ENCODE data around the gene FRK. TPM values are rescaled to one million over a fixed set of nuclear protein-coding genes. Genes with fewer than 3 reads are reported as not detected.

FRK gene
- polyA plus RNA-seq, 3 donors: not detected

DNA sequence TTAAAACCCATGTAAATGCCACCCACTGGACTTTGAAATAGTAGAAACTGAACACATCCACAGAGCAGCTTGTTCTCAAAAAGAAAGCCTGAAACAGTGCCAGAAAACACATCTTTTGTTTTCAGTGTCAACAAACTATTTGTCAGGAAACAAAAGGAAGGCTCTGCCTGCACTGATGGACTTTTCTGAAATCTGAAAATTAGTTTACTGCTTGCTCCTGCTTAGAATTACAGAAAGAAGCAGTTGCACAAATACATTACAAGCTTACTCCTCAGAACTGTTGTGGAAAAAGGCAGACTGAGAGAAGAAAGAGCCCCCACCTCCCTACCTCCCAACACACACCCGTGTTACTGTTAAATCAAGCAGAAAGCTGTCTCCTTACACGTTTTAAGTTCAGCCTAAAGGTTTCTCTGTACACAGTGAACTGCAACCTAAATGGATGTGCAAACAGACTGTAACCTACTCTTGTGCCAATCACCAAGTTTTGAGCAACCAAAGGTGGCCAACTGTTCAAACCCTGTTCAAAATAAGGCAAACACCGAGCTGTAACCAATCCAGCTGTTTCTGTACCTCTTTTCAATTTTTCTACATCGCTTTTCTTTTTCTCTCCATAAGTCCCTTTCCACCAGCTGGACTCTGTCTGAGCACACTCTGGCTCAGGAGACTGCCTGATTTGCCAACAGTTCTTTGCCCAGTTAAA is 43.7 kb downstream of the FRK start:
- DNase-seq: no peak
- H4K20me1 ChIP-seq (ENCODE audit: insufficient read depth, low read length): no peaks in the 10 kb centered on the region
- Mint-ChIP-seq H3K9me3 (peaks cover 0 to 2% (median 0%) of the 10 kb centered on the region in 7 donors), H3K4me1 (no peaks in the 10 kb centered on the region), H3K36me3 (no peaks in the 10 kb centered on the region), H3K27me3 (ENCODE audit: low read depth in 3 of 3) (peaks cover 1 to 6% (median 4%) of the 10 kb centered on the region in 3 donors), H3K27ac (no peak overlapping the region), H3K4me3 (no peak overlapping the region)
- H3K9me3 ChIP-seq (replicated peaks in 1 of 2; ENCODE audit: control insufficient read depth in 1 of 2, insufficient read depth in 1 of 2, low read length in 2 of 2): no peaks in the 10 kb centered on the region
- WGBS (ENCODE audit: insufficient coverage): 91% methylated on average over 3 of the region's 4 CpGs
- no peaks in the 10 kb centered on the region for H3K36me3 ChIP-seq (replicated peaks in 1 of 2; ENCODE audit: control insufficient read depth in 1 of 2, insufficient read depth in 2 of 2, low read length in 2 of 2)
- H2AFZ ChIP-seq (ENCODE audit: insufficient read depth, low read depth, low read length, poor library complexity, severe bottlenecking): no peak overlapping the region
- H3K4me3 ChIP-seq (replicated peaks in 1 of 3; ENCODE audit: low read depth in 2 of 3, low read length in 3 of 3): no peak overlapping the region
- no peak overlapping the region for H3K9ac ChIP-seq (ENCODE audit: insufficient read depth, low read length, poor library complexity, severe bottlenecking)
- no peaks in the 10 kb centered on the region for H3K27me3 ChIP-seq (ENCODE audit: control insufficient read depth in 2 of 2, insufficient read depth in 2 of 2, low read length in 2 of 2)
- no peaks in the 10 kb centered on the region for H3K4me1 ChIP-seq (ENCODE audit: control insufficient read depth in 1 of 2, insufficient read depth in 2 of 2, low read length in 2 of 2)
- intact Hi-C loops (cut with micrococcal nuclease): no loop called here
- no peak overlapping the region for H3K4me2 ChIP-seq (replicated peaks; ENCODE audit: extremely low read depth, low read length, poor library complexity, severe bottlenecking)
- TF ChIP-seq, protein P1, sequence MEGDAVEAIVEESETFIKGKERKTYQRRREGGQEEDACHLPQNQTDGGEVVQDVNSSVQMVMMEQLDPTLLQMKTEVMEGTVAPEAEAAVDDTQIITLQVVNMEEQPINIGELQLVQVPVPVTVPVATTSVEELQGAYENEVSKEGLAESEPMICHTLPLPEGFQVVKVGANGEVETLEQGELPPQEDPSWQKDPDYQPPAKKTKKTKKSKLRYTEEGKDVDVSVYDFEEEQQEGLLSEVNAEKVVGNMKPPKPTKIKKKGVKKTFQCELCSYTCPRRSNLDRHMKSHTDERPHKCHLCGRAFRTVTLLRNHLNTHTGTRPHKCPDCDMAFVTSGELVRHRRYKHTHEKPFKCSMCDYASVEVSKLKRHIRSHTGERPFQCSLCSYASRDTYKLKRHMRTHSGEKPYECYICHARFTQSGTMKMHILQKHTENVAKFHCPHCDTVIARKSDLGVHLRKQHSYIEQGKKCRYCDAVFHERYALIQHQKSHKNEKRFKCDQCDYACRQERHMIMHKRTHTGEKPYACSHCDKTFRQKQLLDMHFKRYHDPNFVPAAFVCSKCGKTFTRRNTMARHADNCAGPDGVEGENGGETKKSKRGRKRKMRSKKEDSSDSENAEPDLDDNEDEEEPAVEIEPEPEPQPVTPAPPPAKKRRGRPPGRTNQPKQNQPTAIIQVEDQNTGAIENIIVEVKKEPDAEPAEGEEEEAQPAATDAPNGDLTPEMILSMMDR (IDR thresholded peaks at IDR 0.05): no peak
- no peak overlapping the region for H3K27ac ChIP-seq (ENCODE audit: low read depth in 1 of 2, low read length in 2 of 2)
- no peaks in the 10 kb centered on the region for H3K79me2 ChIP-seq (ENCODE audit: insufficient read depth, low read length)

DNA sequence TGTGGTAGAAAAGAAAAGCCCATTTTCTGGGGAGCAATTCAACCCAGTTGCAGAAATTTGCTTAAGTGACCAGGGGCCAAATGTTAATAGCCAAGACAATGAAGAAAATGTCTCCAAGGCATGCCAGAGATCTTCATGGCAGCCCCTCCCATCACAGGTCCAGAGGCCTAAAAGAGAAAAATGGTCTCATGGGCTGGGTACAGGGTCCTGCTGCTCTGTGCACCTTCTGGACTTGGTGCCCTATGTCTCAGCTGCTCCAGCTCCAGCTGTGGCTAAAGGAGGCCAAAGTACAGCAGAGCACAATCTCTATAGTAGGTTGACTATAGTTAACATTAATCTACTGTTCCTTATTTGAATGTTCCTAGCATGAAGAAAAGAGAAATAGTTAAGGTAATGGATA is 44.7 kb downstream of the FRK start:
- Histone ChIP-seq H3K79me2 (ENCODE audit: insufficient read depth, low read length) (no peaks in the 10 kb centered on the region), H3K27ac (ENCODE audit: low read depth in 1 of 2, low read length in 2 of 2) (no peak overlapping the region), H3K27me3 (ENCODE audit: control insufficient read depth in 2 of 2, insufficient read depth in 2 of 2, low read length in 2 of 2) (no peaks in the 10 kb centered on the region), H3K9ac (ENCODE audit: insufficient read depth, low read length, poor library complexity, severe bottlenecking) (no peak overlapping the region), H3K4me1 (ENCODE audit: control insufficient read depth in 1 of 2, insufficient read depth in 2 of 2, low read length in 2 of 2) (no peaks in the 10 kb centered on the region), H3K4me2 (replicated peaks; ENCODE audit: extremely low read depth, low read length, poor library complexity, severe bottlenecking) (no peak overlapping the region), H3K9me3 (replicated peaks in 1 of 2; ENCODE audit: control insufficient read depth in 1 of 2, insufficient read depth in 1 of 2, low read length in 2 of 2) (no peaks in the 10 kb centered on the region), H3K4me3 (replicated peaks in 1 of 3; ENCODE audit: low read depth in 2 of 3, low read length in 3 of 3) (no peak overlapping the region), H4K20me1 (ENCODE audit: insufficient read depth, low read length) (no peaks in the 10 kb centered on the region), H2AFZ (ENCODE audit: insufficient read depth, low read depth, low read length, poor library complexity, severe bottlenecking) (no peak overlapping the region), H3K36me3 (replicated peaks in 1 of 2; ENCODE audit: control insufficient read depth in 1 of 2, insufficient read depth in 2 of 2, low read length in 2 of 2) (no peaks in the 10 kb centered on the region)
- Mint-ChIP-seq H3K4me1 (no peaks in the 10 kb centered on the region), H3K9me3 (peaks cover 0 to 2% (median 0%) of the 10 kb centered on the region in 7 donors), H3K36me3 (no peaks in the 10 kb centered on the region), H3K27ac (no peak overlapping the region), H3K27me3 (ENCODE audit: low read depth in 3 of 3) (peaks cover 1 to 6% (median 4%) of the 10 kb centered on the region in 3 donors), H3K4me3 (no peak overlapping the region)
- TF ChIP-seq, protein P1 (IDR thresholded peaks at IDR 0.05): no peak
- DNase-seq: no peak
- intact Hi-C loops (cut with micrococcal nuclease): no loop called here
